IMR-90 (cell line): Measurements from ENCODE around the gene LIPE. TPM values are rescaled to one million over a fixed set of nuclear protein-coding genes. Genes with fewer than 3 reads are reported as not detected.

Experiments used
- ATAC-seq: fragments of 200-7000 bp; cut with Tn5 transposase; 2 replicates; pipeline ENCODE4 v1.9.1; 2020; ENCODE audit warnings: low read depth, mild to moderate bottlenecking, moderate library complexity
- BruUV-seq: library from RNA; stranded (reverse); fragments of 400-500 nt; replicated peaks from 2 replicates; lab custom pipeline; 2021; lab: Mats Ljungman, UMichigan
- CTCF ChIA-PET: fragments of 300-600 bp; formaldehyde crosslinking; extraction: SDS; loops from one replicate; lab custom pipeline; 2021; ENCODE audit warnings: antibody characterized with exemption; lab: Yijun Ruan, JAX
- POLR2A ChIA-PET: fragments of 300-600 bp; sonication (Branson Sonifier 250); formaldehyde crosslinking; loops from one replicate; lab custom pipeline; 2022; ENCODE audit warnings: antibody characterized with exemption; ENCODE audit not compliant: unreplicated experiment; lab: Charles Lee
- DNase-seq: peaks from one replicate; pipeline ENCODE4 v3.0.0; 2013
- H2AFZ ChIP-seq: replicated peaks from 2 replicates; pipeline ENCODE3; 2013; ENCODE audit warnings: low read length, mild to moderate bottlenecking; ENCODE audit not compliant: poor library complexity
- H2AK5ac ChIP-seq: 2 replicates; pipeline ENCODE4 v1.6.1; 2013; ENCODE audit warnings: low read depth, low read length, inconsistent platforms
- H2AK9ac ChIP-seq: replicated peaks from 2 replicates; pipeline ENCODE3; 2013; ENCODE audit warnings: mild to moderate bottlenecking, low read depth, low read length, moderate library complexity; ENCODE audit not compliant: poor library complexity
- H2BK120ac ChIP-seq: 2 replicates; pipeline ENCODE4 v1.6.1; 2013; ENCODE audit warnings: low read depth, low read length, inconsistent platforms
- H2BK15ac ChIP-seq: 3 replicates; pipeline ENCODE4 v1.6.1; 2013; ENCODE audit warnings: low read depth, low read length, inconsistent platforms
- H2BK20ac ChIP-seq: 2 replicates; pipeline ENCODE4 v1.6.1; 2013; ENCODE audit warnings: low read depth, mild to moderate bottlenecking, inconsistent platforms, low read length, moderate library complexity
- H2BK5ac ChIP-seq: 2 replicates; pipeline ENCODE4 v1.6.1; 2013; ENCODE audit warnings: mild to moderate bottlenecking, low read depth, low read length, inconsistent platforms; ENCODE audit not compliant: poor library complexity, severe bottlenecking
- H3K14ac ChIP-seq: replicated peaks from 2 replicates; pipeline ENCODE4 v1.6.1; 2013; ENCODE audit warnings: low read depth, low read length, inconsistent platforms
- H3K18ac ChIP-seq: 2 replicates; pipeline ENCODE4 v1.6.1; 2013; ENCODE audit warnings: low read depth, low read length, control low read depth
- H3K23ac ChIP-seq: 2 replicates; pipeline ENCODE4 v1.6.1; 2013; ENCODE audit warnings: low read depth, low read length, inconsistent platforms
- H3K27ac ChIP-seq: 2 replicates; pipeline ENCODE4 v1.5.1; 2013; ENCODE audit warnings: mild to moderate bottlenecking, control low read depth, low read length; ENCODE audit not compliant: insufficient read depth
- H3K27me3 ChIP-seq: 2 replicates; pipeline ENCODE4 v1.6.1; 2013; ENCODE audit warnings: low read length; ENCODE audit not compliant: control insufficient read depth, insufficient read depth
- H3K36me3 ChIP-seq: 2 replicates; pipeline ENCODE4 v1.6.1; 2013; ENCODE audit warnings: low read length, mixed read lengths; ENCODE audit not compliant: control insufficient read depth, insufficient read depth
- H3K4ac ChIP-seq: 2 replicates; pipeline ENCODE4 v1.6.1; 2013; ENCODE audit warnings: low read depth, low read length, inconsistent platforms
- H3K4me1 ChIP-seq: 2 replicates; pipeline ENCODE4 v1.6.1; 2013; ENCODE audit warnings: low read length, mixed read lengths; ENCODE audit not compliant: control insufficient read depth, insufficient read depth
- H3K4me2 ChIP-seq: 2 replicates; pipeline ENCODE4 v1.6.1; 2013; ENCODE audit warnings: low read depth, mild to moderate bottlenecking, control low read depth, low read length, moderate library complexity
- H3K4me3 ChIP-seq: 2 replicates; pipeline ENCODE4 v1.5.1; 2013; ENCODE audit warnings: low read depth, mild to moderate bottlenecking, control low read depth, low read length, moderate library complexity; ENCODE audit not compliant: insufficient read depth
- H3K56ac ChIP-seq: 2 replicates; pipeline ENCODE4 v1.6.1; 2013; ENCODE audit warnings: low read length, inconsistent platforms; ENCODE audit not compliant: insufficient read depth; ENCODE audit errors: extremely low read depth
- H3K79me1 ChIP-seq, 2 experiments: 2 replicates each; pipeline ENCODE4 v1.6.1; 2013; ENCODE audit warnings: low read length in 2 of 2, inconsistent platforms in 1 of 2, low read depth in 1 of 2
- H3K9ac ChIP-seq: 2 replicates; pipeline ENCODE4 v1.6.1; 2013; ENCODE audit warnings: low read depth, low read length, control low read depth
- H3K9me1 ChIP-seq: 2 replicates; pipeline ENCODE4 v1.6.1; 2013; ENCODE audit warnings: low read length, inconsistent platforms; ENCODE audit not compliant: insufficient read depth
- H3K9me3 ChIP-seq: 2 replicates; pipeline ENCODE4 v1.6.1; 2013; ENCODE audit warnings: low read length; ENCODE audit not compliant: control insufficient read depth, insufficient read depth
- H4K20me1 ChIP-seq: 2 replicates; pipeline ENCODE4 v1.6.1; 2013; ENCODE audit warnings: low read length, inconsistent platforms; ENCODE audit not compliant: insufficient read depth
- H4K5ac ChIP-seq: 2 replicates; pipeline ENCODE4 v1.6.1; 2013; ENCODE audit warnings: mild to moderate bottlenecking, low read depth, low read length, control low read depth
- H4K8ac ChIP-seq, 2 experiments: 2 replicates each; pipeline ENCODE4 v1.6.1; 2013; ENCODE audit warnings: low read depth in 2 of 2, low read length in 2 of 2, control low read depth in 1 of 2, inconsistent platforms in 1 of 2
- H4K91ac ChIP-seq: 2 replicates; pipeline ENCODE4 v1.6.1; 2013; ENCODE audit warnings: low read depth, low read length, inconsistent platforms; ENCODE audit not compliant: insufficient read depth
- BHLHE40 ChIP-seq: fragments of 150-350 bp; IDR thresholded peaks from 2 replicates; pipeline ENCODE4 v1.6.1; 2016; ENCODE audit warnings: mild to moderate bottlenecking, low read depth, low read length
- CEBPB ChIP-seq: IDR thresholded peaks from 2 replicates; pipeline ENCODE4 v1.6.1; 2012; ENCODE audit warnings: low read depth, low read length, improper control_type of control experiment
- CTCF ChIP-seq: conservative IDR thresholded peaks from 2 replicates; pipeline ENCODE4 v1.5.1; 2012; ENCODE audit warnings: mild to moderate bottlenecking, low read depth, low read length, improper control_type of control experiment
- FOS ChIP-seq: fragments of 150-350 bp; IDR thresholded peaks from 2 replicates; pipeline ENCODE4 v1.6.1; 2016; ENCODE audit warnings: low read depth, low read length
- MAFK ChIP-seq: IDR thresholded peaks from 2 replicates; pipeline ENCODE4 v1.6.1; 2012; ENCODE audit warnings: low read depth, low read length, improper control_type of control experiment
- MAZ ChIP-seq: IDR thresholded peaks from 2 replicates; pipeline ENCODE4 v1.6.1; 2012; ENCODE audit warnings: low read depth, mild to moderate bottlenecking, low read length, improper control_type of control experiment, moderate library complexity, borderline replicate concordance
- MXI1 ChIP-seq: IDR thresholded peaks from 2 replicates; pipeline ENCODE4 v1.6.1; 2012; ENCODE audit warnings: low read depth, mild to moderate bottlenecking, low read length, moderate library complexity, borderline replicate concordance
- NFE2L2 ChIP-seq: fragments of 150-350 bp; IDR thresholded peaks from 2 replicates; pipeline ENCODE4 v1.6.1; 2016; ENCODE audit warnings: low read depth, mild to moderate bottlenecking, low read length
- POLR2A ChIP-seq: IDR thresholded peaks from 2 replicates; pipeline ENCODE4 v1.6.1; 2012; ENCODE audit warnings: mild to moderate bottlenecking, low read depth, low read length
- RAD21 ChIP-seq: IDR thresholded peaks from 2 replicates; pipeline ENCODE4 v1.6.1; 2012; ENCODE audit warnings: low read length, improper control_type of control experiment
- RCOR1 ChIP-seq: IDR thresholded peaks from 2 replicates; pipeline ENCODE4 v1.6.1; 2012; ENCODE audit warnings: mild to moderate bottlenecking, low read length, improper control_type of control experiment; ENCODE audit not compliant: insufficient replicate concordance
- RFX5 ChIP-seq: IDR thresholded peaks from 2 replicates; pipeline ENCODE4 v1.8.0; 2012; ENCODE audit warnings: low read depth, mild to moderate bottlenecking, low read length, moderate library complexity
- SMC3 ChIP-seq: fragments of 150-350 bp; IDR thresholded peaks from 2 replicates; pipeline ENCODE4 v1.6.1; 2016; ENCODE audit warnings: low read depth, mild to moderate bottlenecking, antibody characterized with exemption, low read length, moderate library complexity
- WGBS, 2 experiments: methylation state at CpG; one replicate each; pipeline versions ENCODE4 v1.1.5 to v1.1.7; 2013; ENCODE audit warnings: missing lambda C conversion rate in 2 of 2; ENCODE audit not compliant: insufficient read length in 1 of 2; ENCODE audit errors: extremely low coverage in 2 of 2; 5-methylcytosine and 5-hydroxymethylcytosine counted together
- dilution Hi-C: fragments of 300-500 bp; cut with HindIII; formaldehyde crosslinking; loops from one replicate; pipeline ENCODE4 v1.14.3; 2018; ENCODE audit warnings: low sequenced_read_pairs; ENCODE audit not compliant: unreplicated experiment
- in situ Hi-C: fragments of 300-500 bp; cut with MboI; formaldehyde crosslinking; loops from 3 replicates; pipeline ENCODE4 v1.14.3; 2019; ENCODE audit warnings: low sequenced_read_pairs, inconsistent platforms, mixed read lengths
- intact Hi-C: fragments of 100-400 bp; cut with micrococcal nuclease; formaldehyde crosslinking; loops from 2 replicates; pipeline ENCODE4 v1.10.0; 2022
- polyA plus RNA-seq, 3 experiments: library from polyadenylated mRNA; depleted of rRNA; stranded (reverse); fragments of >200 nt; gene quantifications; 2 replicates each; pipeline ENCODE4 v1.2.3, GENCODE V29; 2012; ENCODE audit warnings: low replicate concordance in 1 of 3
- total RNA-seq: library from RNA; depleted of rRNA; stranded (reverse); fragments of >200 nt; gene quantifications from 2 replicates; pipeline ENCODE4 v1.2.3, GENCODE V29; 2012
- TF ChIP-seq, protein P1 (sequence below): fragments of 150-350 bp; IDR thresholded peaks from 2 replicates; pipeline ENCODE4 v1.6.1; 2017; ENCODE audit warnings: mild to moderate bottlenecking, antibody characterized with exemption, low read length, low read depth

Gene LIPE
- total and polyA plus RNA-seq, 2 of the 4 experiments (the other 2 are of a cell fraction), result 1.1 to 5.4 TPM

GRCh38 chr19:42422092-42422900 lies 4.9 kb downstream of the LIPE start:
- in situ Hi-C loops (no loop called here), intact Hi-C loops (no loop called here), dilution Hi-C loops (no loop called here)
- Histone ChIP-seq H2BK5ac (no peak overlapping the region), H3K4me1 (peaks cover 9% of the 10 kb centered on the region), H3K36me3 (no peaks in the 10 kb centered on the region), H2AFZ (peak overlapping the region; percentile 96), H4K91ac (no peak overlapping the region), H3K9me1 (peaks cover 11% of the 10 kb centered on the region), H3K4me2 (peak overlapping the region; percentile 84), H3K4me3 (no peak overlapping the region; the same call in 1 of the 2 replicates), H3K56ac (no peak overlapping the region), H3K4ac (peak overlapping the region; percentile 11; the same call in 1 of the 2 replicates), H3K27me3 (no peaks in the 10 kb centered on the region), H2AK5ac (peak overlapping the region; percentile 48), H3K9ac (no peak overlapping the region), H4K5ac (no peak overlapping the region), H3K23ac (peak overlapping the region; percentile 26; the same call in 1 of the 2 replicates), H3K9me3 (no peaks in the 10 kb centered on the region), H2AK9ac (peak overlapping the region; percentile 22), H4K8ac (peak overlapping the region in 1 of 2 experiments; percentile 84; a peak in 1 of 4 replicates), H2BK20ac (no peak overlapping the region), H3K14ac (no peak overlapping the region), H2BK120ac (no peak overlapping the region), H3K18ac (no peak overlapping the region), H3K27ac (no peak overlapping the region), H2BK15ac (no peak overlapping the region), H3K79me1 (peaks cover 4 to 19% of the 10 kb centered on the region in 2 experiments; a peak in 2 of 4 replicates), H4K20me1 (peaks cover 11% of the 10 kb centered on the region; the same call in 1 of the 2 replicates)
- POLR2A ChIA-PET, result no interaction called here
- no peak for DNase-seq
- CTCF ChIA-PET, result interaction anchor here (2.0 kb wide), 1 partner anchor 18 kb away, joined by 9 read pairs; no protein-coding TSS in a partner anchor
- WGBS, 2 experiments, result 66% methylated on average over 7 of the region's 17 CpGs; no CpG with 5 or more reads in 1 of the 2 experiments
- no TSS peak for BruUV-seq
- ATAC-seq, result no peak
- no peak for TF ChIP-seq POLR2A
- TF ChIP-seq CEBPB, result no peak
- no peak for TF ChIP-seq RAD21
- TF ChIP-seq CTCF, result no peak
- TF ChIP-seq RFX5, result no peak
- TF ChIP-seq, protein P1, sequence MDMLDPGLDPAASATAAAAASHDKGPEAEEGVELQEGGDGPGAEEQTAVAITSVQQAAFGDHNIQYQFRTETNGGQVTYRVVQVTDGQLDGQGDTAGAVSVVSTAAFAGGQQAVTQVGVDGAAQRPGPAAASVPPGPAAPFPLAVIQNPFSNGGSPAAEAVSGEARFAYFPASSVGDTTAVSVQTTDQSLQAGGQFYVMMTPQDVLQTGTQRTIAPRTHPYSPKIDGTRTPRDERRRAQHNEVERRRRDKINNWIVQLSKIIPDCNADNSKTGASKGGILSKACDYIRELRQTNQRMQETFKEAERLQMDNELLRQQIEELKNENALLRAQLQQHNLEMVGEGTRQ, result no peak
- no peak for TF ChIP-seq MXI1
- TF ChIP-seq MAFK, result no peak
- TF ChIP-seq RCOR1, result no peak
- no peak for TF ChIP-seq NFE2L2
- TF ChIP-seq BHLHE40, result no peak
- TF ChIP-seq FOS, result no peak
- no peak for TF ChIP-seq MAZ
- TF ChIP-seq SMC3, result no peak
